Astrocyte (in vitro differentiated cells and primary cell): ENCODE data around the gene SPRED3. TPM values are rescaled to one million over a fixed set of nuclear protein-coding genes. Genes with fewer than 3 reads are reported as not detected.

Experiments used
- DNase-seq: peaks from one replicate; pipeline ENCODE4 v3.0.0-alpha.2; 2010; ENCODE audit warnings: low read depth
- FAIRE-seq: peaks from 2 replicates; lab custom pipeline; 2011; peaks lifted over from hg19 to GRCh38; lab: Jason Lieb, UNC
- H2AFZ ChIP-seq: 2 replicates; pipeline ENCODE4 v1.6.0; 2012; ENCODE audit warnings: low read depth, low read length, inconsistent platforms
- H3K27ac ChIP-seq: 2 replicates; pipeline ENCODE4 v1.5.1; 2011; ENCODE audit warnings: low read depth, low read length, inconsistent platforms
- H3K27me3 ChIP-seq: 2 replicates; pipeline ENCODE4 v1.6.0; 2011; ENCODE audit warnings: low read length, inconsistent platforms; ENCODE audit not compliant: insufficient read depth
- H3K36me3 ChIP-seq: 2 replicates; pipeline ENCODE4 v1.5.1; 2011; ENCODE audit warnings: low read length, inconsistent platforms; ENCODE audit not compliant: insufficient read depth
- H3K4me1 ChIP-seq: 2 replicates; pipeline ENCODE4 v1.5.1; 2011; ENCODE audit warnings: low read length, inconsistent platforms; ENCODE audit not compliant: insufficient read depth
- H3K4me2 ChIP-seq: 2 replicates; pipeline ENCODE4 v1.6.0; 2012; ENCODE audit warnings: low read length, inconsistent platforms
- H3K4me3 ChIP-seq: 2 replicates; pipeline ENCODE4 v1.5.1; 2011; ENCODE audit warnings: low read depth, mild to moderate bottlenecking, low read length, inconsistent platforms; ENCODE audit not compliant: insufficient read depth
- H3K79me2 ChIP-seq: 2 replicates; pipeline ENCODE4 v1.6.0; 2012; ENCODE audit warnings: mild to moderate bottlenecking, low read length, inconsistent platforms; ENCODE audit not compliant: insufficient read depth
- H3K9ac ChIP-seq: 2 replicates; pipeline ENCODE4 v1.6.0; 2012; ENCODE audit warnings: mild to moderate bottlenecking, low read length, inconsistent platforms
- H3K9me3 ChIP-seq: 2 replicates; pipeline ENCODE4 v1.5.1; 2012; ENCODE audit warnings: low read depth, mild to moderate bottlenecking, low read length, inconsistent platforms; ENCODE audit not compliant: insufficient read depth
- H4K20me1 ChIP-seq: 2 replicates; pipeline ENCODE4 v1.6.0; 2012; ENCODE audit warnings: low read length, inconsistent platforms; ENCODE audit not compliant: insufficient read depth
- H3K27ac Mint-ChIP-seq: one replicate; pipeline ENCODE4 v1.8.0; 2021; ENCODE audit warnings: mild to moderate bottlenecking, mixed read lengths; ENCODE audit not compliant: unreplicated experiment
- H3K27me3 Mint-ChIP-seq: one replicate; pipeline ENCODE4 v1.8.0; 2021; ENCODE audit warnings: low read depth, mixed read lengths; ENCODE audit not compliant: unreplicated experiment
- H3K36me3 Mint-ChIP-seq: one replicate; pipeline ENCODE4 v1.8.0; 2021; ENCODE audit warnings: low read depth, mixed read lengths; ENCODE audit not compliant: unreplicated experiment
- H3K4me1 Mint-ChIP-seq: one replicate; pipeline ENCODE4 v1.8.0; 2021; ENCODE audit warnings: low read depth, mixed read lengths; ENCODE audit not compliant: unreplicated experiment
- H3K4me3 Mint-ChIP-seq: one replicate; pipeline ENCODE4 v1.8.0; 2021; ENCODE audit warnings: mild to moderate bottlenecking, moderate library complexity, mixed read lengths; ENCODE audit not compliant: unreplicated experiment
- H3K9me3 Mint-ChIP-seq: one replicate; pipeline ENCODE4 v1.8.0; 2021; ENCODE audit warnings: mild to moderate bottlenecking, mixed read lengths; ENCODE audit not compliant: unreplicated experiment
- EZH2 ChIP-seq: IDR thresholded peaks from 2 replicates; pipeline ENCODE4 v1.6.1; 2012; ENCODE audit warnings: mild to moderate bottlenecking, low read length, inconsistent platforms; ENCODE audit not compliant: insufficient read depth
- total RNA-seq: library from RNA; stranded (reverse); gene quantifications from 2 replicates; pipeline ENCODE4 v1.2.1, GENCODE V29; 2021
- TF ChIP-seq, protein P1 (sequence below): IDR thresholded peaks from 2 replicates; pipeline ENCODE4 v1.5.1; 2011; ENCODE audit warnings: low read depth, mild to moderate bottlenecking, inconsistent platforms, low read length, moderate library complexity; ENCODE audit not compliant: insufficient read depth

The SPRED3 gene
- total RNA-seq, 1 donor from 2014 or later: 19.0 TPM

DNA sequence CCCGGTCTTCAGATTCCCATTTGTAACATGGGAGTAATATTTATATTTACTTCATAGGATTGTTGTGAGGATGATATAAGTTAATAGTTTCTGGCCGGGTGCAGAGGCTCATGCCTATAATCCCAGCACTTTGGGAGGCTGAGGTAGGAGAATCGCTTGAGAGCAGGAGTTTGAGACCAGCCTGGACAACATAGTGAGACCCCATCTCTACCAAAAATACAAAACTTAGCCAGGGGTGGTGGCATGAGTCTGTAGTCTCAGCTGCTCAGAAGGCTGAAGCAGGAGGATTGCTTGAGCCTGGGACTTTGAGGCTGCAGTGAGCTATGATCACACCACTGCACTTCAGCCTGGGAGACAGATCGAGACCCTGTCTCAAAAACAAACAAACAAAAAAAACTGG lies 41.7 kb upstream of the SPRED3 start:
- Mint-ChIP-seq H3K27me3 (peaks cover 5% of the 10 kb centered on the region), H3K36me3 (peaks cover 2% of the 10 kb centered on the region), H3K27ac (no peak overlapping the region), H3K4me1 (no peaks in the 10 kb centered on the region), H3K9me3 (peaks cover 2% of the 10 kb centered on the region), H3K4me3 (no peak overlapping the region)
- DNase-seq (no peak), FAIRE-seq (no peak)
- H3K27me3 ChIP-seq: no peaks in the 10 kb centered on the region
- H3K79me2 ChIP-seq: no peaks in the 10 kb centered on the region
- H3K27ac ChIP-seq: no peak overlapping the region
- no peak overlapping the region for H3K4me2 ChIP-seq
- no peaks in the 10 kb centered on the region for H3K4me1 ChIP-seq
- no peaks in the 10 kb centered on the region for H3K9me3 ChIP-seq
- no peak overlapping the region for H2AFZ ChIP-seq
- H3K4me3 ChIP-seq: no peak overlapping the region
- no peaks in the 10 kb centered on the region for H3K36me3 ChIP-seq
- TF ChIP-seq, protein P1, sequence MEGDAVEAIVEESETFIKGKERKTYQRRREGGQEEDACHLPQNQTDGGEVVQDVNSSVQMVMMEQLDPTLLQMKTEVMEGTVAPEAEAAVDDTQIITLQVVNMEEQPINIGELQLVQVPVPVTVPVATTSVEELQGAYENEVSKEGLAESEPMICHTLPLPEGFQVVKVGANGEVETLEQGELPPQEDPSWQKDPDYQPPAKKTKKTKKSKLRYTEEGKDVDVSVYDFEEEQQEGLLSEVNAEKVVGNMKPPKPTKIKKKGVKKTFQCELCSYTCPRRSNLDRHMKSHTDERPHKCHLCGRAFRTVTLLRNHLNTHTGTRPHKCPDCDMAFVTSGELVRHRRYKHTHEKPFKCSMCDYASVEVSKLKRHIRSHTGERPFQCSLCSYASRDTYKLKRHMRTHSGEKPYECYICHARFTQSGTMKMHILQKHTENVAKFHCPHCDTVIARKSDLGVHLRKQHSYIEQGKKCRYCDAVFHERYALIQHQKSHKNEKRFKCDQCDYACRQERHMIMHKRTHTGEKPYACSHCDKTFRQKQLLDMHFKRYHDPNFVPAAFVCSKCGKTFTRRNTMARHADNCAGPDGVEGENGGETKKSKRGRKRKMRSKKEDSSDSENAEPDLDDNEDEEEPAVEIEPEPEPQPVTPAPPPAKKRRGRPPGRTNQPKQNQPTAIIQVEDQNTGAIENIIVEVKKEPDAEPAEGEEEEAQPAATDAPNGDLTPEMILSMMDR: no peak
- TF ChIP-seq EZH2: no peak
- H3K9ac ChIP-seq: no peak overlapping the region
- H4K20me1 ChIP-seq: no peaks in the 10 kb centered on the region

DNA sequence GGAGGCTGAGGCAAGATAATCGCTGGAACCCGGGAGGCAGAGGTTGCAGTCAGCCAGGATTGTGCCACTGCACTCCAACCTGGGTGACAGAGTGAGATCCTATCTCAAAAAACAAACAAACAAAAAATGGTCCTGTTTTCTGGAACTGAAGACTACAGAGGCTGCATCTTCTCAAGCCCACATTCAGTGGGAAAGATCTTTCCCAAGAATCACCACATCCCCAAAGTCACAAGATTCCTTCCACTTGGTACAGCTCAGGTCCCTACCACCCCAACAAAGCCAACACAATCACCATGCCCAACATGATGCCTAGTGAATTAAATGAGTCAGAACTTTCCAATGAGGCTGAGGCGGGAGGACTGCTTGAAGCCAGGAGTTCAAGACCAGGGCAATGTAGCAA lies 37.6 kb upstream of the SPRED3 start:
- Histone ChIP-seq H3K4me2 (no peak overlapping the region), H4K20me1 (no peaks in the 10 kb centered on the region), H3K4me1 (no peaks in the 10 kb centered on the region), H3K27ac (no peak overlapping the region), H2AFZ (no peak overlapping the region), H3K9ac (no peak overlapping the region), H3K9me3 (no peaks in the 10 kb centered on the region), H3K27me3 (peaks cover 2% of the 10 kb centered on the region), H3K4me3 (no peak overlapping the region), H3K36me3 (no peaks in the 10 kb centered on the region), H3K79me2 (no peaks in the 10 kb centered on the region)
- Mint-ChIP-seq H3K4me1 (no peaks in the 10 kb centered on the region), H3K27me3 (peaks cover 16% of the 10 kb centered on the region), H3K4me3 (no peak overlapping the region), H3K36me3 (peaks cover 3% of the 10 kb centered on the region), H3K27ac (no peak overlapping the region), H3K9me3 (peaks cover 2% of the 10 kb centered on the region)
- FAIRE-seq (no peak), DNase-seq (no peak)
- TF ChIP-seq EZH2: no peak
- TF ChIP-seq, protein P1: no peak

GRCh38 chr19:38351865-38352395 lies 36.6 kb upstream of the SPRED3 start:
- H3K79me2 ChIP-seq: no peaks in the 10 kb centered on the region
- no peaks in the 10 kb centered on the region for H3K4me1 ChIP-seq
- no peaks in the 10 kb centered on the region for H3K9me3 ChIP-seq
- DNase-seq (no peak), FAIRE-seq (no peak)
- Mint-ChIP-seq H3K4me1 (no peaks in the 10 kb centered on the region), H3K27me3 (peaks cover 27% of the 10 kb centered on the region), H3K9me3 (peaks cover 2% of the 10 kb centered on the region), H3K27ac (no peak overlapping the region), H3K4me3 (no peak overlapping the region), H3K36me3 (peaks cover 3% of the 10 kb centered on the region)
- TF ChIP-seq EZH2: no peak
- TF ChIP-seq, protein P1: no peak
- H3K27ac ChIP-seq: no peak overlapping the region
- H3K4me3 ChIP-seq: no peak overlapping the region
- H2AFZ ChIP-seq: no peak overlapping the region
- H3K27me3 ChIP-seq: peaks cover 8% of the 10 kb centered on the region
- no peak overlapping the region for H3K9ac ChIP-seq
- no peaks in the 10 kb centered on the region for H3K36me3 ChIP-seq
- no peaks in the 10 kb centered on the region for H4K20me1 ChIP-seq
- H3K4me2 ChIP-seq: no peak overlapping the region
